HK-2 (cell line): ENCODE measurements around the gene FBXL14.
"Not testable (repeated sequence)": the region's sequence is repeated elsewhere in the genome, so short reads cannot be mapped to it uniquely, and the experiment has no call there.

Source experiments
- DNase-seq: peaks from one replicate; pipeline ENCODE4 v3.0.0-alpha.2; 2018; ENCODE audit not compliant: unreplicated experiment

Gene FBXL14

GRCh38 chr12:1619587-1619986, 25.2 kb upstream of the FBXL14 start:
- no peak for DNase-seq

GRCh38 chr12:1619159-1619558, 24.8 kb upstream of the FBXL14 start:
- DNase-seq, result no peak

GRCh38 chr12:1618489-1618888, 24.1 kb upstream of the FBXL14 start:
- no peak for DNase-seq

- DNase-seq, result no peak
Measured at GRCh38 chr12:1616233-1617066, 22.1 kb upstream of the FBXL14 start.

GRCh38 chr12:1614360-1614759, 20.0 kb upstream of the FBXL14 start:
- DNase-seq, result no peak

DNA sequence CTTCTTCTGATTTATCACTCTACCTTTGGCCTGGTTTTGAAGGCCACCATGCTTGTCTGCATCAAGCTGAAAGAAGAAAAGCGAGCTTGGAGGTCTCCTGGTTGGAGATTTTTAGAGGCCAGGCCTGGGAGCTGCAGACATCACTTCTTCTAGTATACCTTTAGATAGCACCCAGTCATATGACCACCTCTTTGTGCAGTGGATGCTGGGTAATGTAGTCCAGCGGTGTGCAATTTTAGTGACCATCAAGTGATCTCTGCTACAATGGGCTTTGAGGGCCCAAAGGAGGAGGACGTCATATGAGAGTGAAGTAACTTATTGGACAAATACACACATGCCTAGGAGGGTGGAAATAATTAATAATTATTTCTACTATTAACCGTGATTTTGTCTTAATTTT, 19.5 kb upstream of the FBXL14 start:
- no peak for DNase-seq

DNA sequence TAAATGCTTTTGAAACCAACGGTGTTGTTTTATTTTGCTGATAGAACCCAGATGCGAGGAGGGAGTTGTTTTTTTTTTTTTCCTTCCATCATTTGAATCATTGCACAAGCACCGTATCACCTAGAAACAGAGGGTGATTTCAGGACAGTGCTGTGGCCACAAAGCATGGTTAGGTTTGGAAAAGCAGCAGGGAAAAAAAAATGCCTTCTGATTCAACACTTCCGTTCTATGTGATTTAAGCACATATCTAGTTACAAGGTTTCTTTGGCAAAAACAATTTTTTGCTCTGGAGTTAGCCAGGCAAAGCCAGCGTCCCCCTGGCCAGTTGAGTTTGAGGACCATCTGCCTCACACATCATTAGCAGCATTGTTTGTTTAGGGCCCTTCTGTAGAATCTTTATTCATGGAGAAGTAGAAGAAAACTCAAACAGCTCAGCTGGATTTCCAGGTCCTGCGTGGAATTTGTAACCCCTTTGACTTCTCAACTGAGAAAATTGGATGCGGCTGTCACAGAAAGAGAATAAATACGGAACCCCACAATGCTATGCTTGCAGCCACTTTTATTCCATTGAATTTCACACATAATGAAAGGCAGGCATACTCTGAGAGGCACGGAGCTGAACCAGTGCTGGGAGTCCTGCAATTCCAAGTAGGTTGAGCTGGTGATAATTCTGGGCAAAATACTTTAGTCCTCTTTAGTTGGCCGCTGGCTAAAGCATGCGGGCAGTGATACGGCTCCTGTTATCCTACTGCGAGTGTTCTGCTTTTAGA, 17.6 kb upstream of the FBXL14 start:
- no peak for DNase-seq

DNA sequence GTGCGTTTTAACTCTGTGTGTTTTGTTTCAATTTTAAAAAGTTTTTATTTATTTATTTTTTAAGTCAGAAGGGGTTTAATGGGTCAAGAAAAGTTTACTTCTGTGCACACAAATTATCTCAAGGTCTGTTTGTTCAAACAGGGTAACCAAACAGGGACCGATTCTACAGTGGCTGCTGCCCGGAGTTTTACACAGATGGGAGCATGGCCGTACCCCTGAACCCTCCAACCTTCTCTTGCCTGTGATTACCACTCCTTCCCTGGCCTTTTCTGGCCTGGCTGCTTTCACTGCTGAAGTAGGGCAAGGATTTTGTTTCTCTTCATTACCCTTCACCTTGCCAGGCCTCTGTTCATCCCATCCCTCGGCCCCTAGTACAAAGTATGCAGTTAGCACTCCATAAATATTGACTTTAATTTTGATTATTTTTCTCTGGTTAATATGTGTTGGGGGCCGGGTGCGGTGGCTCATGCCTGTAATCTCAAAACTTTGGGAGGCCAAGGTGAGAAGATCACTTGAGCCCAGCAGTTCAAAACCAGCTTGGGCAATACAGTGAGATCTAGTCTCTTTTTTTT, 15.8 kb upstream of the FBXL14 start:
- no peak for DNase-seq

- no peak for DNase-seq
Measured at GRCh38 chr12:1608713-1609119, 14.3 kb upstream of the FBXL14 start.

- no peak for DNase-seq
Measured at GRCh38 chr12:1607940-1608712, 13.7 kb upstream of the FBXL14 start.

DNA sequence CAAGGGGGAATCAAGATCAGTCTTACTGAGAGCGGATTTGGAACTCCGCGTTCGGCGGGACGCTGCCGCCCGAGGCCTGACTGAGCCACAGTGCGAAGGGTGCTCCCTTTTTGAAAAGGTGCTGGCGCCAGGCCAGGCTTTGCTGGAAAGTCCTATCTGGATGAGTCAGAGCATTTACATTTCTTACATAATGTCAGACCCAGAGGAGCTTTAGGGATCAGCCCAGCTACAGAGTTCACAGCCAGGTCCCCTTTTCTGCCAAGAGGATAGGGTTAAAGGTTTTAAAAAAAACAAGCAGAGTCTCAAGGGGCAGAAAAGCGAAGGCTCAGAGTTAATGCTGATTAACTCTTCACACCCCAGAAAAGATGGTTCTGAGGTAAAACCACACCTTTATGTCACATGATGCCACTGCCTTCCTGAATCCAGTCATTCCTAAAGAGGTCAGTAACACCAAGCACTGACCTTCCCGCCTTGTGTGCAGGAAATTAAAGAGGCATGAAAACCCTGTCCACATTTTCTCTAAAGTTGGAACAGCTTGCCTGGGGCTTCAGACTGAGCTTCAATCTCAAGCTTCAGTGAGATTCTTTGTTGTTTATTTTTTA, 11.7 kb upstream of the FBXL14 start:
- DNase-seq, result peak; percentile 84

GRCh38 chr12:1605129-1606020, 11.0 kb upstream of the FBXL14 start:
- DNase-seq, result peak; percentile 71

DNA sequence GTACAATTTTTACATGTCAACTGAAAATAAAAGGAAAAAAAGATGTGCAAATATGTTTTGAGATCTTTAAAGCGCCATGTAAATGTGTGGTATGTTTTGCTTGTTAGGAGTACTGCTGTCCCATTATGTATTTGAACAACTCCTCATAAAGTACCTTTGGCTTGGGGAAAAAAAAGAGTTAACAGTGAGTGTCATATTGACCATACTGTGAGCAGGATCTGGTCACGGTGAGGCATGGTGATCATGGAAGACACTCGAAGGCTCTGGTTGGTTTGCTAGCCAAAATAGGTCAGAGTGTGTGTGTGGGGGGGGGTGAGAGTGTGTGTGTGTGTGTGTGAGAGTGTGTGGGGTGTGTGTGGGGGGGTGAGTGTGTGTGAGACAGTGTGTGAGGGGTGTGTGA, 10.1 kb upstream of the FBXL14 start:
- no peak for DNase-seq

DNA sequence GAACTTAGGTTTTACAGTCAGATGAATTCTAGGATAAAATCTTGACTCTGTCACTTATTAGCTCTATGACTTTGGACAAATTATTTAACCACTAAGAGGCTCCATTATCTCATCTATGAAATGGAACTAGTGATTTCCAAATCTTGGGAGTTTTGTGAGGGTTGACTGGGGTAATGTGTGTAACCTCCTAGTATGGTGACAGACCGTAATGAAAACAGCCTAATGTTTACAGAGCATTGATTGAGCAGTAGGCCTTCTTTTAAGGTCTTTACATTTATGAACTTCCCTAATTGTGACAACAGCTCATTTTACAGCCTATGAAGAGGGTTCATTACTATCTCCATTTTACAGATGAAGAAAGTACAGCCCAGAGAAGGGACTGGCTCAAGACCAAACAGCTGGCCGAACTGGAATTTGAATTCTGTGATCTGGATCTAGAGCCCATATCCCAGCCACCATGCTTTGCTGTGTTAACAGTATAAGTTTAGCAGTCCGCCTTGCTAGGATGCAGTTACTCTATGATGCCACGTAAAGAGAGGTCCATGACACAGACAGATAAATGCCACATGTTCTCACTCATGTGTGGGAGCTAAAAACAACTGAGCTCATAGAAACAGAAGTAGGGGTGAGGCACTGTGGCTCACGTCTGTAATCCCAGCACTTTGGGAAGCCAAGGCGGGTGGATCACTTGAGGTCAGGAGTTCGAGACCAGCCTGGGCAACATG, 9.1 kb upstream of the FBXL14 start:
- no peak for DNase-seq

- not testable (repeated sequence) for DNase-seq
Measured at GRCh38 chr12:1602706-1603105, 8.3 kb upstream of the FBXL14 start.

DNA sequence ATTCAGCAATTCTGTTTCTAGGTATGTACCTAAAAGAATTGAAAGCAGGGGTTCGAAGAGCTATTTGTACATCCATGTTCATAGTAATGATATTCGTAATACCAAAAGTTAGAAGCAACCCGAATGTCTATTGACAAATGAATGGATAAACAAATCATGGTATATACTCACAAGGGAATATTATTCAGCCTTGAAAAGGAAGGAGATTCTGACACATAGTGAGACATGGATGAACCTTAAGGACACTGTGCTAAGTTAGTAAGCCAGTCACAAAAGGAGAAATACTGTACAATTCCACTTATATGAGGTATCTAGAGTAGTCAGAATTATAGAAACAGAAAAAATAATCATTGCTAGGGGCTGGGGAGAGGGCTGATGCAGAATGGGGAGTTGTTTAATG, 4.4 kb upstream of the FBXL14 start:
- no peak for DNase-seq

DNA sequence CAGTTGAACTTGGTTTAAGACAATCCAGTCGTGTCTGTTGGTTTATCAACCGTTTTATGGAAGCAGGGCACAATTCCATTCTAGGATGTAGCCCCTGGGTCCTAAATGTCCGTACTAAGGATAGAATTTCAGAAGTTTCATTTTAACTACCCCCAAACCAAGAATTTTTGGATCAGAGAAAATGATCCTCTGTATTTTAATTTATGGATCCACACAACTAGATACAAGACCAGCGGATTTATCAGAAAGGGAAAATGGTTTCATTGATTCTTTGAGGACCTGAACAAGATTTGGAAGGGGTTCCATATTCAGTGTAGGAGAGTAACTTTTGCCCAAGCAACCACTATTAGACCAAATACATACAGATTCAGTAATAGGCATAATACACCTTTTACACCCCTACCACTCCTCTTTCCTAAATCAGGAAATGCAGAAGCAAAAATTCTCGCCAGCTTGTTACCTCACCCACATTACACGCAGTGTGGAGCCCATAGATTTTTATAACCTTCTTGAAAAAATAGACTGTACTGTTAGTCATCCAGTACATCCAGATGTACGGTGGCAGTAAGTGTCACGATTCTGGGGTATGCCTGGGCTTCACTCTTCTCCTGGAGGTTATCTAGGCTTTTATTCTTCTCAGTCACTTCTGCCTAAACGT, 1.4 kb upstream of the FBXL14 start:
- DNase-seq, result no peak

DNA sequence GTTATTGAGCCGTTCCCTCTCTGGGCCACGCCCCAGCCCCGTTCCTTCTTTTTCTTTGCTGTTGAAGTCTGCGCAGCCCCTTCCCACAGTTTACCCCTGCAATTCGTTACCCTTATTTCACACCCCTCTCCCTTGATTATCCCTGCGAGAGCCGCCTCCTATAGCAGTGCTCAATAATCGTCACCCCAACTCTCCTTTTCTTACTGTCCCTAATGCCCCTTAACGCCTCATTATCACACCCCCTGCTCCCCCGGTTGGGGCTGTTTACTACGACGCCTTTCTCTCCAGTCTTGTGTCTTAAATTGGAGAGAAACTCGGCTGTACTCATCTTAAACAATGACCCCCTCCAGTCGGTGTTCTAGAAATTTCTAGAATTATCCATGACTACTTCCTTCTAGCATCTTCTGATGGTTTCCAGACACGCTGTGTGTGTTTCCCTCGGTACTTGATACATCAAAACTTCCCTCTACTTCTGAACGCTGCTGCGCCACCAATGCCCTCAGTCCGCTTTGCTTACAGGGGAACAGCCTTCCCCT, 713 bp upstream of the FBXL14 start:
- no peak for DNase-seq

DNA sequence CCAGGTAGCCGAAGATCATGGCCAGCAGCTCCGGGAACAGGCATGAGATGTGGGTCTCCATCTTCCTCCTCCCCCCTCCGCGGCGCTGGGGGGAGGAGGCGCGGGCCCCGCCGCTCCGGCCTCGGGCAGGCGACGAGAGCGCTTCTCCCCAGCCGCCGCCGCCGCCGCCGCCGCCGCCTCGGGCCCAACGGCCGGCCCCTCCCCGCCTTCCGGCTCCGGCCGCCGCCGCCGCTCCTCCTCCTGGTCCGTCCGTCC, 448 bp downstream of the FBXL14 start:
- DNase-seq, result peak; percentile 64
